ENCODE results near the gene GCC2.
"Not testable (repeated sequence)": the region's sequence is repeated elsewhere in the genome, so short reads cannot be mapped to it uniquely, and the experiment has no call there.

The GCC2 gene

GRCh38 chr2:108554528-108554927 is 105.5 kb downstream of the GCC2 start:
- no peak for DNase-seq (ENCODE audit: insufficient read length, low spot score)
- TF ChIP-seq POLR2A (IDR thresholded peaks at IDR 0.05; ENCODE audit: low read depth, low read length) = no peak
- FAIRE-seq = no peak

- DNase-seq (ENCODE audit: insufficient read length, low spot score) (no peak), FAIRE-seq (no peak)
- no peak for TF ChIP-seq POLR2A (IDR thresholded peaks at IDR 0.05; ENCODE audit: low read depth, low read length)
Measured at GRCh38 chr2:108555572-108555971, 106.6 kb downstream of the GCC2 start.

GRCh38 chr2:108556581-108556980 is 107.6 kb downstream of the GCC2 start:
- not testable (repeated sequence) for FAIRE-seq; DNase-seq (ENCODE audit: insufficient read length, low spot score)

Data from H54 (cell line).